Transverse colon (tissue), 4 donors: ENCODE measurements around the gene TMEM106C. TPM values are rescaled to one million over a fixed set of nuclear protein-coding genes. Genes with fewer than 3 reads are reported as not detected.

Source experiments
- DNase-seq: peaks from one replicate; pipeline ENCODE4 v3.0.0-alpha.2; 2019
- H3K27ac ChIP-seq, 4 donors: fragments of 200-600 bp; sonication (generic); 2 replicates each; pipeline ENCODE4 v1.5.1; 2016 to 2018; ENCODE audit warnings: inconsistent platforms in 4 of 4
- H3K27me3 ChIP-seq: fragments of 200-600 bp; sonication (generic); 2 replicates; pipeline ENCODE4 v1.5.1; 2017; ENCODE audit warnings: inconsistent platforms
- H3K36me3 ChIP-seq, 4 donors: fragments of 200-600 bp; sonication (generic); 2 replicates each; pipeline ENCODE4 v1.5.1; 2017 to 2019; ENCODE audit warnings: inconsistent platforms in 4 of 4
- H3K4me1 ChIP-seq, 4 donors: fragments of 200-600 bp; sonication (generic); 2 replicates each; pipeline ENCODE4 v1.5.1; 2017 to 2020; ENCODE audit warnings: inconsistent platforms in 4 of 4
- H3K4me3 ChIP-seq, 4 donors: fragments of 200-600 bp; sonication (generic); 1 replicate in 1 of 4; 2 replicates in 3 of 4; pipeline versions ENCODE4 v1.5.1 to v1.6.1; 2017 to 2019; ENCODE audit warnings: inconsistent platforms in 4 of 4
- H3K9me3 ChIP-seq, 2 donors: fragments of 200-600 bp; sonication (generic); 2 replicates each; pipeline ENCODE4 v1.5.1; 2017 to 2019; ENCODE audit warnings: inconsistent platforms in 2 of 2
- CTCF ChIP-seq, 5 experiments: fragments of 200-600 bp in 3 of 5; fragments of 450-650 bp in 2 of 5; sonication (generic) in 3 of 5; IDR thresholded peaks; 1 replicate in 2 of 5; 2 replicates in 3 of 5; pipeline ENCODE4 v1.5.1; 2016 to 2017; ENCODE audit warnings: antibody characterized with exemption in 5 of 5, inconsistent platforms in 3 of 5, mild to moderate bottlenecking in 2 of 5, moderate library complexity in 1 of 5
- EP300 ChIP-seq: sonication (generic); formaldehyde crosslinking; IDR thresholded peaks from one replicate; pipeline ENCODE4 v1.6.1; 2017; ENCODE audit warnings: antibody characterized with exemption, low read depth
- POLR2A ChIP-seq: fragments of 450-650 bp; IDR thresholded peaks from one replicate; pipeline ENCODE4 v1.6.1; 2016; ENCODE audit warnings: antibody characterized with exemption, mild to moderate bottlenecking, moderate library complexity
- POLR2AphosphoS5 ChIP-seq, 3 donors: sonication (generic); formaldehyde crosslinking; IDR thresholded peaks; one replicate each; pipeline ENCODE4 v1.6.1; 2016; ENCODE audit warnings: antibody characterized with exemption in 3 of 3
- WGBS, 2 donors: methylation state at CpG; one replicate each; pipeline ENCODE4 v1.1.5; 2018; ENCODE audit warnings: low coverage in 1 of 2; 5-methylcytosine and 5-hydroxymethylcytosine counted together
- in situ Hi-C, 4 donors: fragments of 200-750 bp; cut with MboI; loops; one replicate each; pipeline versions ENCODE4 v1.15.0 to v1.15.1; 2017; ENCODE audit warnings: low sequenced_read_pairs in 3 of 4, low pct_ligation_motif_present in 1 of 4, low pct_unique_long_range_greater_than_20kb in 1 of 4
- intact Hi-C: fragments of 100-400 bp; cut with DNase I; formaldehyde crosslinking; loops from one replicate; pipeline ENCODE4 v1.15.1; 2023; ENCODE audit warnings: low total_unique reads
- total RNA-seq, 4 donors: library from RNA; depleted of rRNA; stranded (reverse); fragments of >200 nt; gene quantifications; one replicate each; pipeline ENCODE4 v1.1.0, GENCODE V29; 2016

Gene TMEM106C
- total RNA-seq, 4 donors from 2014 or later = 51.9 to 258 (median 113) TPM

GRCh38 chr12:47962198-47962597 is 1.2 kb upstream of the TMEM106C start:
- intact Hi-C loops = no loop called here
- in situ Hi-C loops = loop anchor here in 3 of 4 donors (25.0 kb wide), 2 partner anchors 200 to 225 kb away; partner anchors contain the start of genes ASB8 (in 3 of the 3) and ENDOU (in 1 of the 3)
- H3K4me1 ChIP-seq = peaks cover 15 to 29% (median 20%) of the 10 kb centered on the region in 4 donors
- H3K36me3 ChIP-seq = no peaks in the 10 kb centered on the region
- no peak overlapping the region for H3K27ac ChIP-seq
- DNase-seq = no peak
- TF ChIP-seq EP300 (no peak), POLR2A (no peak), POLR2AphosphoS5 (IDR thresholded peaks at IDR 0.05) (no peak), CTCF (IDR thresholded peaks at IDR 0.05) (no peak)
- peaks cover 0 to 3% of the 10 kb centered on the region in 2 donors for H3K9me3 ChIP-seq
- no peaks in the 10 kb centered on the region for H3K27me3 ChIP-seq
- 90 to 93% methylated on average over 2 to 11 of the region's 11 CpGs for WGBS, 2 donors
- H3K4me3 ChIP-seq = no peak overlapping the region

DNA sequence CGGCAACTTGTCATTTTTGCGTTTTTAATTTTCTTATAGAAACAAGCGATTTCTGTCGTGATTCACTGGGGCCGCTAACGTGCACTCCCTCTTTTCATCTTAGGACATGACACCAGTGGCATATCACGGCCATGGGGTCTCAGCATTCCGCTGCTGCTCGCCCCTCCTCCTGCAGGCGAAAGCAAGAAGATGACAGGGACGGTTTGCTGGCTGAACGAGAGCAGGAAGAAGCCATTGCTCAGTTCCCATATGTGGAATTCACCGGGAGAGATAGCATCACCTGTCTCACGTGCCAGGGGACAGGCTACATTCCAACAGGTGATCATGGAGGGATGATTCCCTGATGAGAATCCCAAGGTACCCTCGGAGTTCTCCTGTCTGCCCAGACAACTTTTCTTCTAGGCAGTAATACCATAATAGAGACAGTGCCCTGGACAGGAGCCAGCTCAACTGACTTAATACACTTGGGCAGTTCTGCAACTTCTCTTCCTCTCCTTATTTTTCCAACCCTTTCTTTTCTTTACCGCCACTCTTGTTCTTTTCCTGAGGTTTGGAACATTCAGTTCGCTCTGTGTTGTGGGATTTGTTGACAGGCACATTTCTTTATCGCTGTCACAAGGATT is 821 bp downstream of the TMEM106C start:
- Histone ChIP-seq H3K27ac (peak overlapping the region; percentile 80 to 87 (median 86)), H3K4me1 (peaks cover 15 to 29% (median 20%) of the 10 kb centered on the region in 4 donors), H3K27me3 (no peaks in the 10 kb centered on the region), H3K4me3 (peak overlapping the region; percentile 70 to 100 (median 82)), H3K9me3 (no peaks in the 10 kb centered on the region), H3K36me3 (no peaks in the 10 kb centered on the region)
- intact Hi-C loops = no loop called here
- in situ Hi-C loops = loop anchor here in 3 of 4 donors (25.0 kb wide), 2 partner anchors 198 to 227 kb away; partner anchors contain the start of genes ASB8 (in 3 of the 3) and ENDOU (in 1 of the 3)
- TF ChIP-seq EP300 (no peak), POLR2AphosphoS5 (IDR thresholded peaks at IDR 0.05) (no peak), POLR2A (no peak), CTCF (IDR thresholded peaks at IDR 0.05) (no peak)
- DNase-seq = peak; percentile 35
- WGBS, 2 donors = 15 to 46% methylated on average over 6 to 18 of the region's 18 CpGs

DNA sequence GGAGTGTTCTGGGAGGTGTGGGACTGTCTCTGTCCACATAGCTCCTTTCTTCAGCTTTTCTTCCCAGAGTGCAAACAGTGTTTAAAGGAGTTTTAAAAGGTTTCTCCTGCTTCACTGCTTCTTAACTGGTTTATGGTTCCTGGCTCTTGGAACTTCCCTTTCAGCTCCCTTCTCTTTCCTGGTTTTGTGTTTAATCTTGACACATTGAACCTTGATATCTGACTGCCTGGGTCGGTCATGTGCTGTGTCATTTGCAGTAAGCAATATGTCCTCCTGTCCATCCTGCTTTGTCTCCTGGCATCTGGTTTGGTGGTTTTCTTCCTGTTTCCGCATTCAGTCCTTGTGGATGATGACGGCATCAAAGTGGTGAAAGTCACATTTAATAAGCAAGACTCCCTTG is 2.2 kb downstream of the TMEM106C start:
- Histone ChIP-seq H3K27me3 (no peaks in the 10 kb centered on the region), H3K36me3 (no peaks in the 10 kb centered on the region), H3K27ac (peak overlapping the region; percentile 80 to 87 (median 86)), H3K4me1 (peaks cover 15 to 29% (median 20%) of the 10 kb centered on the region in 4 donors), H3K4me3 (no peak overlapping the region), H3K9me3 (no peaks in the 10 kb centered on the region)
- in situ Hi-C loops (loop anchor here in 3 of 4 donors (25.0 kb wide), 2 partner anchors 197 to 228 kb away; partner anchors contain the start of genes ASB8 (in 3 of the 3) and ENDOU (in 1 of the 3)), intact Hi-C loops (no loop called here)
- DNase-seq = peak; percentile 51
- WGBS, 2 donors = 54 to 69% methylated on average over 2 to 3 of the region's 3 CpGs
- TF ChIP-seq EP300 (no peak), CTCF (IDR thresholded peaks at IDR 0.05) (no peak), POLR2AphosphoS5 (IDR thresholded peaks at IDR 0.05) (peak; percentile 11 to 59 (median 42)), POLR2A (peak; percentile 29)

DNA sequence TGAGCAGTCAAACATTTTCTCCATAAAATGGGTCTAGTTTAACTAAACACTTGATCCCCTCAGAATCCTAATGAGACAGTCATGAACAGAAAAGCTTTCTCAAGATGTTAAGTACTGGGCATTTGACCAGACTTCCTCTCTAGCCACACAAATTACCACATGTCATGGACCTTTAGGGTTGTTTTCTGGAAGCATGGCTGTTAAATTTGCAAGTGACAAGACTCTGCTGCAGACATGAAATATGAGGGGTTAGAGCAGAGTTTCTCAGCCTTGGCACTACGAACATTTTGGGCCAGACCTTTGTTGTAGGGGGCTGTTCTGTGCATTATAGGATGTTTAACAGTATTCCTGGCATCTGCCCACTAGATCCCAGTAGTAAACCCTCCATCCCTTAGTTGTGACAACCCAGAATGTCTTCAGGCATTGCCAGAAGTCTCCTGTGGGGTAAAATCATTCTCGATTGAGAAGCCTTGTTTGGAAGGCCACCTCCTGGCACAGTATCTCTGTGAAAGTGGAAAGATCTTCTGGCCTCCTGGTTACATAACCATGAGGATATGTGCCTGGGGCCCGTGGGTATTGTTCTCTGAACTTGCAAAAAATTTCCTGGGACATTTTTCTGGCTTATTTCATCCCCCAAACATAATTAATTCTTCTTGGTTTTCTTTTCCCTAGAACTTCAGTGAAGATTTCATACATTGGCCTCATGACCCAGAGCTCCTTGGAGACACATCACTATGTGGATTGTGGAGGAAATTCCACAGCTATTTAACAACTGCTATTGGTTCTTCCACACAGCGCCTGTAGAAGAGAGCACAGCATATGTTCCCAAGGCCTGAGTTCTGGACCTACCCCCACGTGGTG is 4.3 kb downstream of the TMEM106C start:
- TF ChIP-seq POLR2A (no peak), POLR2AphosphoS5 (IDR thresholded peaks at IDR 0.05) (no peak), CTCF (IDR thresholded peaks at IDR 0.05) (no peak), EP300 (no peak)
- intact Hi-C loops = no loop called here
- no peak for DNase-seq
- Histone ChIP-seq H3K27ac (peak overlapping the region in 1 of 4 donors; percentile 10), H3K36me3 (no peaks in the 10 kb centered on the region), H3K27me3 (no peaks in the 10 kb centered on the region), H3K4me3 (no peak overlapping the region), H3K9me3 (no peaks in the 10 kb centered on the region), H3K4me1 (peaks cover 15 to 29% (median 20%) of the 10 kb centered on the region in 4 donors)
- WGBS, 2 donors = 45 to 64% methylated on average over 2 to 5 of the region's 5 CpGs
- in situ Hi-C loops = loop anchor here in 3 of 4 donors (25.0 kb wide), 2 partner anchors 195 to 230 kb away; partner anchors contain the start of genes ASB8 (in 3 of the 3) and ENDOU (in 1 of the 3)
